HEK293 (cell line): Measurements from ENCODE around the gene COL6A1.

Experiments
- BCL11A ChIP-seq: fragments of 450-650 bp; formaldehyde crosslinking; IDR thresholded peaks from 2 replicates; pipeline ENCODE4 v1.5.1; 2016; ENCODE audit warnings: low read depth, missing biosample characterization, missing genetic modification characterization
- GLI2 ChIP-seq: fragments of 450-650 bp; formaldehyde crosslinking; IDR thresholded peaks from 2 replicates; pipeline ENCODE4; 2017; ENCODE audit warnings: missing biosample characterization, missing genetic modification characterization, low read depth, borderline replicate concordance
- GLIS1 ChIP-seq: fragments of 450-650 bp; formaldehyde crosslinking; IDR thresholded peaks from 2 replicates; pipeline ENCODE4 v1.5.1; 2016; ENCODE audit warnings: missing biosample characterization, missing genetic modification characterization
- HOXC10 ChIP-seq: sonication (generic); formaldehyde crosslinking; IDR thresholded peaks from 2 replicates; pipeline ENCODE4 v1.8.1; 2023; ENCODE audit warnings: mild to moderate bottlenecking, missing genetic modification reagents
- RBAK ChIP-seq: fragments of 450-650 bp; formaldehyde crosslinking; IDR thresholded peaks from 2 replicates; pipeline ENCODE4 v1.5.1; 2016; ENCODE audit warnings: missing biosample characterization, missing genetic modification characterization
- SALL2 ChIP-seq: fragments of 450-650 bp; formaldehyde crosslinking; IDR thresholded peaks from 2 replicates; pipeline ENCODE4 v1.5.0; 2017; ENCODE audit warnings: missing biosample characterization, mild to moderate bottlenecking, missing genetic modification characterization, borderline replicate concordance
- SP3 ChIP-seq: fragments of 450-650 bp; formaldehyde crosslinking; IDR thresholded peaks from 2 replicates; pipeline ENCODE4 v1.5.1; 2016; ENCODE audit warnings: missing biosample characterization, missing genetic modification characterization
- TCF7L2 ChIP-seq: IDR thresholded peaks from 2 replicates; pipeline ENCODE4 v1.6.1; 2011; ENCODE audit warnings: low read depth, mild to moderate bottlenecking, inconsistent platforms, low read length, moderate library complexity, borderline replicate concordance
- WT1 ChIP-seq: fragments of 450-650 bp; formaldehyde crosslinking; IDR thresholded peaks from 2 replicates; pipeline ENCODE4 v1.5.1; 2016; ENCODE audit warnings: missing biosample characterization, missing genetic modification characterization
- ZBTB17 ChIP-seq: fragments of 450-650 bp; formaldehyde crosslinking; IDR thresholded peaks from 2 replicates; pipeline ENCODE4 v1.5.1; 2016; ENCODE audit warnings: missing biosample characterization, missing genetic modification characterization
- ZBTB8A ChIP-seq: fragments of 450-650 bp; formaldehyde crosslinking; IDR thresholded peaks from 2 replicates; pipeline ENCODE4 v1.5.1; 2016; ENCODE audit warnings: missing biosample characterization, missing genetic modification characterization
- ZNF19 ChIP-seq: fragments of 450-650 bp; formaldehyde crosslinking; IDR thresholded peaks from 2 replicates; pipeline ENCODE4; 2016; ENCODE audit warnings: missing biosample characterization, missing genetic modification characterization, low read depth
- ZNF2 ChIP-seq: fragments of 450-650 bp; formaldehyde crosslinking; IDR thresholded peaks from 2 replicates; pipeline ENCODE4 v1.5.1; 2016; ENCODE audit warnings: missing biosample characterization, missing genetic modification characterization
- ZNF335 ChIP-seq: fragments of 450-650 bp; formaldehyde crosslinking; conservative IDR thresholded peaks from 2 replicates; pipeline ENCODE4 v1.5.1; 2016; ENCODE audit warnings: missing biosample characterization, missing genetic modification characterization
- ZNF394 ChIP-seq: fragments of 450-650 bp; formaldehyde crosslinking; IDR thresholded peaks from 2 replicates; pipeline ENCODE4 v1.5.1; 2016; ENCODE audit warnings: missing biosample characterization, missing genetic modification characterization, mild to moderate bottlenecking, moderate library complexity, borderline replicate concordance
- ZNF423 ChIP-seq: fragments of 450-650 bp; formaldehyde crosslinking; IDR thresholded peaks from 2 replicates; pipeline ENCODE4 v1.5.1; 2016; ENCODE audit warnings: missing biosample characterization, missing genetic modification characterization
- ZNF600 ChIP-seq: fragments of 450-650 bp; formaldehyde crosslinking; IDR thresholded peaks from 2 replicates; pipeline ENCODE4 v1.5.1; 2016; ENCODE audit warnings: missing biosample characterization, missing genetic modification characterization
- ZNF701 ChIP-seq: fragments of 450-650 bp; formaldehyde crosslinking; IDR thresholded peaks from 2 replicates; pipeline ENCODE4 v1.5.1; 2016; ENCODE audit warnings: missing biosample characterization, missing genetic modification characterization
- ZNF707 ChIP-seq: fragments of 450-650 bp; formaldehyde crosslinking; IDR thresholded peaks from 2 replicates; pipeline ENCODE4 v1.5.1; 2016; ENCODE audit warnings: missing biosample characterization, missing genetic modification characterization
- TF ChIP-seq, protein P1 (sequence below): fragments of 450-650 bp; formaldehyde crosslinking; IDR thresholded peaks from 2 replicates; pipeline ENCODE4 v1.5.1; 2016; ENCODE audit warnings: missing biosample characterization, missing genetic modification characterization
- TF ChIP-seq, protein P2 (sequence below): fragments of 450-650 bp; formaldehyde crosslinking; IDR thresholded peaks from 2 replicates; pipeline ENCODE4 v1.5.1; 2016; ENCODE audit warnings: missing biosample characterization, missing genetic modification characterization
- TF ChIP-seq, protein P3 (sequence below): fragments of 450-650 bp; formaldehyde crosslinking; IDR thresholded peaks from 2 replicates; pipeline ENCODE4 v1.5.0; 2017; ENCODE audit warnings: missing biosample characterization, missing genetic modification characterization, borderline replicate concordance
- TF ChIP-seq, protein P4 (sequence below): fragments of 450-650 bp; formaldehyde crosslinking; IDR thresholded peaks from 2 replicates; pipeline ENCODE4 v1.5.1; 2016; ENCODE audit warnings: missing biosample characterization, missing genetic modification characterization
- TF ChIP-seq, protein P5 (sequence below): fragments of 450-650 bp; formaldehyde crosslinking; conservative IDR thresholded peaks from 2 replicates; pipeline ENCODE4 v1.5.1; 2016; ENCODE audit warnings: low read depth, missing biosample characterization, missing genetic modification characterization

Gene COL6A1

DNA sequence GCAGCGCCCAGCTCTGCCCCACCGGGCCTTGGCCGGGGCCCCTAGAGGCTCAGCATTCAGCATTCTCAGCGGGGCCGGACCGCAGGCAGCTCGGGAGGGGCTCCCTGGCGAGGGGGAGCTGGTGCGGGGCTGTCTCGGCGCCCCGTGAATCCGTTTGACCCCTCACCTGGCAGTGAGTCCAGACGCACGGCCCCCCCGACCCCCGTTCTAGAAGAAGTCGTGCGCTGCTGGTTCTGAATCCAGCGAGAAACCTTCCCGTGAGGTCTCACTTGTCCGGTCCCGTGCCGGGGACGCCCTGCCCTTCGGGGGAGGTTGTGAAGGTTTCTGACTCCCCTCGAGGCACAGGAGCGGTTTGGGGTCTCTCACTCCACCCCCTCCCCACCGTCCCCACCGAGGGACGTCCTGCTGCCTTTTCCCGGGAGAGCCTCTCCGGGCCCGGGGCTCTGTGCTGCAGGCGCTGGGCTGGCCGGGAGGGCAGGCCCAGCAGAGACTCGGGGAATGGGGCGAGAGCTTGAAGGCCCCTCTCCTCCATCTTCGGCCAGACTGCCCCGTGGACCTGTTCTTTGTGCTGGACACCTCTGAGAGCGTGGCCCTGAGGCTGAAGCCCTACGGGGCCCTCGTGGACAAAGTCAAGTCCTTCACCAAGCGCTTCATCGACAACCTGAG is 655 bp downstream of the COL6A1 start (continued):
- TF ChIP-seq, protein P1, sequence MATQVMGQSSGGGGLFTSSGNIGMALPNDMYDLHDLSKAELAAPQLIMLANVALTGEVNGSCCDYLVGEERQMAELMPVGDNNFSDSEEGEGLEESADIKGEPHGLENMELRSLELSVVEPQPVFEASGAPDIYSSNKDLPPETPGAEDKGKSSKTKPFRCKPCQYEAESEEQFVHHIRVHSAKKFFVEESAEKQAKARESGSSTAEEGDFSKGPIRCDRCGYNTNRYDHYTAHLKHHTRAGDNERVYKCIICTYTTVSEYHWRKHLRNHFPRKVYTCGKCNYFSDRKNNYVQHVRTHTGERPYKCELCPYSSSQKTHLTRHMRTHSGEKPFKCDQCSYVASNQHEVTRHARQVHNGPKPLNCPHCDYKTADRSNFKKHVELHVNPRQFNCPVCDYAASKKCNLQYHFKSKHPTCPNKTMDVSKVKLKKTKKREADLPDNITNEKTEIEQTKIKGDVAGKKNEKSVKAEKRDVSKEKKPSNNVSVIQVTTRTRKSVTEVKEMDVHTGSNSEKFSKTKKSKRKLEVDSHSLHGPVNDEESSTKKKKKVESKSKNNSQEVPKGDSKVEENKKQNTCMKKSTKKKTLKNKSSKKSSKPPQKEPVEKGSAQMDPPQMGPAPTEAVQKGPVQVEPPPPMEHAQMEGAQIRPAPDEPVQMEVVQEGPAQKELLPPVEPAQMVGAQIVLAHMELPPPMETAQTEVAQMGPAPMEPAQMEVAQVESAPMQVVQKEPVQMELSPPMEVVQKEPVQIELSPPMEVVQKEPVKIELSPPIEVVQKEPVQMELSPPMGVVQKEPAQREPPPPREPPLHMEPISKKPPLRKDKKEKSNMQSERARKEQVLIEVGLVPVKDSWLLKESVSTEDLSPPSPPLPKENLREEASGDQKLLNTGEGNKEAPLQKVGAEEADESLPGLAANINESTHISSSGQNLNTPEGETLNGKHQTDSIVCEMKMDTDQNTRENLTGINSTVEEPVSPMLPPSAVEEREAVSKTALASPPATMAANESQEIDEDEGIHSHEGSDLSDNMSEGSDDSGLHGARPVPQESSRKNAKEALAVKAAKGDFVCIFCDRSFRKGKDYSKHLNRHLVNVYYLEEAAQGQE (tag by site-specific recombination): no peak
- TF ChIP-seq GLI2: no peak
- TF ChIP-seq RBAK: no peak
- TF ChIP-seq WT1 (tag by site-specific recombination): no peak
- TF ChIP-seq HOXC10 (CRISPR knock-in tag): no peak
- TF ChIP-seq ZNF19: no peak
- TF ChIP-seq, protein P2, sequence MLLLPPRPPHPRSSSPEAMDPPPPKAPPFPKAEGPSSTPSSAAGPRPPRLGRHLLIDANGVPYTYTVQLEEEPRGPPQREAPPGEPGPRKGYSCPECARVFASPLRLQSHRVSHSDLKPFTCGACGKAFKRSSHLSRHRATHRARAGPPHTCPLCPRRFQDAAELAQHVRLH: no peak
- 0 out of 2 replicates have a peak, but pooled peaks have one; percentile 11 for TF ChIP-seq ZNF2 (tag by site-specific recombination)
- TF ChIP-seq, protein P3, sequence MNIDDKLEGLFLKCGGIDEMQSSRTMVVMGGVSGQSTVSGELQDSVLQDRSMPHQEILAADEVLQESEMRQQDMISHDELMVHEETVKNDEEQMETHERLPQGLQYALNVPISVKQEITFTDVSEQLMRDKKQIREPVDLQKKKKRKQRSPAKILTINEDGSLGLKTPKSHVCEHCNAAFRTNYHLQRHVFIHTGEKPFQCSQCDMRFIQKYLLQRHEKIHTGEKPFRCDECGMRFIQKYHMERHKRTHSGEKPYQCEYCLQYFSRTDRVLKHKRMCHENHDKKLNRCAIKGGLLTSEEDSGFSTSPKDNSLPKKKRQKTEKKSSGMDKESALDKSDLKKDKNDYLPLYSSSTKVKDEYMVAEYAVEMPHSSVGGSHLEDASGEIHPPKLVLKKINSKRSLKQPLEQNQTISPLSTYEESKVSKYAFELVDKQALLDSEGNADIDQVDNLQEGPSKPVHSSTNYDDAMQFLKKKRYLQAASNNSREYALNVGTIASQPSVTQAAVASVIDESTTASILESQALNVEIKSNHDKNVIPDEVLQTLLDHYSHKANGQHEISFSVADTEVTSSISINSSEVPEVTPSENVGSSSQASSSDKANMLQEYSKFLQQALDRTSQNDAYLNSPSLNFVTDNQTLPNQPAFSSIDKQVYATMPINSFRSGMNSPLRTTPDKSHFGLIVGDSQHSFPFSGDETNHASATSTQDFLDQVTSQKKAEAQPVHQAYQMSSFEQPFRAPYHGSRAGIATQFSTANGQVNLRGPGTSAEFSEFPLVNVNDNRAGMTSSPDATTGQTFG (tag by site-specific recombination): no peak
- TF ChIP-seq BCL11A (tag by site-specific recombination): peak; percentile 8; the same call in 1 of the 2 replicates
- TF ChIP-seq ZNF701 (tag by site-specific recombination): no peak
- TF ChIP-seq, protein P4, sequence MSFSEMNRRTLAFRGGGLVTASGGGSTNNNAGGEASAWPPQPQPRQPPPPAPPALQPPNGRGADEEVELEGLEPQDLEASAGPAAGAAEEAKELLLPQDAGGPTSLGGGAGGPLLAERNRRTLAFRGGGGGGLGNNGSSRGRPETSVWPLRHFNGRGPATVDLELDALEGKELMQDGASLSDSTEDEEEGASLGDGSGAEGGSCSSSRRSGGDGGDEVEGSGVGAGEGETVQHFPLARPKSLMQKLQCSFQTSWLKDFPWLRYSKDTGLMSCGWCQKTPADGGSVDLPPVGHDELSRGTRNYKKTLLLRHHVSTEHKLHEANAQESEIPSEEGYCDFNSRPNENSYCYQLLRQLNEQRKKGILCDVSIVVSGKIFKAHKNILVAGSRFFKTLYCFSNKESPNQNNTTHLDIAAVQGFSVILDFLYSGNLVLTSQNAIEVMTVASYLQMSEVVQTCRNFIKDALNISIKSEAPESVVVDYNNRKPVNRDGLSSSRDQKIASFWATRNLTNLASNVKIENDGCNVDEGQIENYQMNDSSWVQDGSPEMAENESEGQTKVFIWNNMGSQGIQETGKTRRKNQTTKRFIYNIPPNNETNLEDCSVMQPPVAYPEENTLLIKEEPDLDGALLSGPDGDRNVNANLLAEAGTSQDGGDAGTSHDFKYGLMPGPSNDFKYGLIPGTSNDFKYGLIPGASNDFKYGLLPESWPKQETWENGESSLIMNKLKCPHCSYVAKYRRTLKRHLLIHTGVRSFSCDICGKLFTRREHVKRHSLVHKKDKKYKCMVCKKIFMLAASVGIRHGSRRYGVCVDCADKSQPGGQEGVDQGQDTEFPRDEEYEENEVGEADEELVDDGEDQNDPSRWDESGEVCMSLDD (tag by site-specific recombination): 0 out of 2 replicates have a peak, but pooled peaks have one; percentile 31
- TF ChIP-seq ZNF707 (tag by site-specific recombination): no peak
- TF ChIP-seq ZNF335: no peak
- peak; percentile 36 for TF ChIP-seq GLIS1 (tag by site-specific recombination)
- no peak for TF ChIP-seq ZBTB17
- TF ChIP-seq ZBTB8A: peak; percentile 9; the same call in 1 of the 2 replicates
- no peak for TF ChIP-seq ZNF394 (tag by site-specific recombination)
- no peak for TF ChIP-seq SALL2
- TF ChIP-seq, protein P5, sequence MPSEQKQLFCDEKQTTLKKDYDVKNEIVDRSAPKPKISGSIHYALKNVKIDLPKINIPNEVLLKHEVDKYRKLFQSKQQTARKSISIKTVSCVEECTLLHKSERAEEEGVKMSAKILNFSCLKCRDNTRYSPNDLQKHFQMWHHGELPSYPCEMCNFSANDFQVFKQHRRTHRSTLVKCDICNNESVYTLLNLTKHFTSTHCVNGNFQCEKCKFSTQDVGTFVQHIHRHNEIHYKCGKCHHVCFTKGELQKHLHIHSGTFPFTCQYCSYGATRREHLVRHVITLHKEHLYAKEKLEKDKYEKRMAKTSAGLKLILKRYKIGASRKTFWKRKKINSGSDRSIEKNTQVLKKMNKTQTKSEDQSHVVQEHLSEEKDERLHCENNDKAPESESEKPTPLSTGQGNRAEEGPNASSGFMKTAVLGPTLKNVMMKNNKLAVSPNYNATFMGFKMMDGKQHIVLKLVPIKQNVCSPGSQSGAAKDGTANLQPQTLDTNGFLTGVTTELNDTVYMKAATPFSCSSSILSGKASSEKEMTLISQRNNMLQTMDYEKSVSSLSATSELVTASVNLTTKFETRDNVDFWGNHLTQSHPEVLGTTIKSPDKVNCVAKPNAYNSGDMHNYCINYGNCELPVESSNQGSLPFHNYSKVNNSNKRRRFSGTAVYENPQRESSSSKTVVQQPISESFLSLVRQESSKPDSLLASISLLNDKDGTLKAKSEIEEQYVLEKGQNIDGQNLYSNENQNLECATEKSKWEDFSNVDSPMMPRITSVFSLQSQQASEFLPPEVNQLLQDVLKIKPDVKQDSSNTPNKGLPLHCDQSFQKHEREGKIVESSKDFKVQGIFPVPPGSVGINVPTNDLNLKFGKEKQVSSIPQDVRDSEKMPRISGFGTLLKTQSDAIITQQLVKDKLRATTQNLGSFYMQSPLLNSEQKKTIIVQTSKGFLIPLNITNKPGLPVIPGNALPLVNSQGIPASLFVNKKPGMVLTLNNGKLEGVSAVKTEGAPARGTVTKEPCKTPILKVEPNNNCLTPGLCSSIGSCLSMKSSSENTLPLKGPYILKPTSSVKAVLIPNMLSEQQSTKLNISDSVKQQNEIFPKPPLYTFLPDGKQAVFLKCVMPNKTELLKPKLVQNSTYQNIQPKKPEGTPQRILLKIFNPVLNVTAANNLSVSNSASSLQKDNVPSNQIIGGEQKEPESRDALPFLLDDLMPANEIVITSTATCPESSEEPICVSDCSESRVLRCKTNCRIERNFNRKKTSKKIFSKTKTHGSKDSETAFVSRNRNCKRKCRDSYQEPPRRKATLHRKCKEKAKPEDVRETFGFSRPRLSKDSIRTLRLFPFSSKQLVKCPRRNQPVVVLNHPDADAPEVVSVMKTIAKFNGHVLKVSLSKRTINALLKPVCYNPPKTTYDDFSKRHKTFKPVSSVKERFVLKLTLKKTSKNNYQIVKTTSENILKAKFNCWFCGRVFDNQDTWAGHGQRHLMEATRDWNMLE (tag by site-specific recombination): no peak
- no peak for TF ChIP-seq ZNF423 (tag by site-specific recombination)
- TF ChIP-seq ZNF600 (tag by site-specific recombination): 0 out of 2 replicates have a peak, but pooled peaks have one; percentile 25
- TF ChIP-seq TCF7L2: no peak
- 0 out of 2 replicates have a peak, but pooled peaks have one; percentile 4 for TF ChIP-seq SP3 (tag by site-specific recombination)
